ENCODE results near the gene ANKRD65.
"Not testable (repeated sequence)": the region's sequence is repeated elsewhere in the genome, so short reads cannot be mapped to it uniquely, and the experiment has no call there.

The ANKRD65 gene

DNA sequence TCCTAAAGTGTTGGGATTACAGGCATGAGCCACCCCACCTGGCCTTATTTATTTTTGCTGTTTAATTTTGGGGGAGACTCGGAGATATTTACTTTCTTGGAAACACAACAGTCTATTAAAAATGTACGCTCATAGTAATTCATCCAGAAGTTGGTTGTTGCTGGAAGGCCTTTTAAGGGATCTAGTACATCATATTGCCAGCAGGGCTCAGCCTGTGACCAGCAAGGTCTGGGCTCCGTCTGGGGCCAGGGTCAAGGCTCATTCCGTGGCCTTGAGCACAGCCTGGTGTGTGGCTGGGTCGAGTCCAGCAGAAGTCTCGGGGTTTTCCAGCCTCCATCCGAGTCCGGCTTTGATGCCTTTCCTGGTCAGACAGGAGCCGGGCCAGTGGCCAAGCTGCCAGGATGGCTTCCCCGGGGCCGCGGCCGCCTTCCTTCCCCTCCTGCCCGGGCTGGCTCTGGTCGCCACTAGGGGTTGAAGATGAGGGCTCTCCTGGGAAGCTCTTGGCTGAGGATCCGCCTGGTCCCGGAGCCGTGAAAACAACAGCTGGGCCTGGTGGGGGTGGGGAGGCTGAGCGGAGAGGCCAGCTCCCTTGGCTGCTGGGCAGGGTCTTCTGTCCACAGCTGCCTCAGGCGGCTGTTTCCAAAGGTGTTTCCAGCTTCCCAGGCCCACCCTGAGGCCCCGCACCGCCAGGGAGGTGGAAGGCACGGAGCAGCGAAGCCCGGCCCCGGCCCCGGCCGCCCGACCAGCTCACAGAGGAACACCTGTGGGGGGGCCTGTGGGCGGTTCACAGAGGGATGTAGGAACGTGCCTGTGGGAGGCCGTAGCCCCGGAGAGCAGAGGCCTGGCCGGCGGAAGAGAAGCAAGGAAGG lies 9.3 kb upstream of the ANKRD65 start:
- no peak for DNase-seq

GRCh38 chr1:1429671-1430073 lies 8.6 kb upstream of the ANKRD65 start:
- no peak for DNase-seq

DNA sequence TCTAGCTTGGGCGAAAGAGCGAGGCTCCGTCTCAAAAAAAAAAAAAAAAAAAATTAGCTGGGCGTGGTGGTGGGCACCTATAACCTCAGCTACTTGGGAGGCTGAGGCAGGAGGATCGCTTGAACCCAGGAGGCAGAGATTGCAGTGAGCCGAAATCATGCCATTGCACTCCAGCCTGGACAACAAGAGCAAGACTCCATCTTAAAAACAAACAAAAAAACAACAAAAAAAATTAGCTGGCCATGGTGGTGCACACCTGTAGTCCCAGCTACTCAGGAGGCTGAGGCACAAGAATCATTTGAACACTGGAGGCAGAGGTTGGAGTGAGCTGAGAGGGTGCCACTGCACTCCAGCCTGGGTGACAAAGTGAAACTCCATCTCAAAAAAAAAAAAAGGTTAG lies 7.9 kb upstream of the ANKRD65 start:
- DNase-seq, result not testable (repeated sequence)

DNA sequence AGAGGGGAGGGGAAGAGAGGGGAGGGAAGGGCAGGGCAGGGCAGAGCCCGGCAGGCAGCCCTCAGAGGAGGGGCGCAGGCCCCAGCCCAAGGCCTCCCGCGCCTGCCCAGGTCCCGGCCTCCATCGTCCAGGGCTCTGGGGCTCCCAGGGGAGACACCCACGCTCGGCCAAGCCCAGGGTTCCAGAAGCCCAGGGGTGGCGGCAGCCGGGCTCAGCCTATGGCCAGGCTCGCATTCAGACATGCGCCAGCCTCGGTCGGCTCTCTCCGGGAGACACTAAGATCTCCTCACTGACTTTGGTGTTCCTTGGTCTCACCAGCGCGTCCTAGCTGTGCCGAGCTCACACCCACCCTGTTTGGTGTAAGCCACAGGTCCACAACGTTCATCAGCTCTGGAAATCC lies 7.1 kb upstream of the ANKRD65 start:
- DNase-seq, result no peak

DNA sequence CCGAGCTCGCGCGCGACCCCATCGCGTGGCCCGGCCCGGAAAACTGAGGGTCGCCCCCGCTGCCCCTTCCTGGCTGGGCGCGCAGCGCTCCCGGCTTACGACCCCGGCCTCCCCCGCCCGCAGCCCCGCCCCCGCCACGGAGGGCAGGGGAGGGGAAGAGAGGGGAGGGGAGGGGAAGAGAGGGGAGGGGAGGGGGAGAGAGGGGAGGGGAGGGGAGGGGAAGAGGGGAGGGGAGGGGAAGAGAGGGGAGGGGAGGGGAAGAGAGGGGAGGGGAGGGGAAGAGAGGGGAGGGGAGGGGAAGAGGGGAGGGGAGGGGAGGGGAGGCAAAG lies 6.7 kb upstream of the ANKRD65 start:
- no peak for DNase-seq

DNA sequence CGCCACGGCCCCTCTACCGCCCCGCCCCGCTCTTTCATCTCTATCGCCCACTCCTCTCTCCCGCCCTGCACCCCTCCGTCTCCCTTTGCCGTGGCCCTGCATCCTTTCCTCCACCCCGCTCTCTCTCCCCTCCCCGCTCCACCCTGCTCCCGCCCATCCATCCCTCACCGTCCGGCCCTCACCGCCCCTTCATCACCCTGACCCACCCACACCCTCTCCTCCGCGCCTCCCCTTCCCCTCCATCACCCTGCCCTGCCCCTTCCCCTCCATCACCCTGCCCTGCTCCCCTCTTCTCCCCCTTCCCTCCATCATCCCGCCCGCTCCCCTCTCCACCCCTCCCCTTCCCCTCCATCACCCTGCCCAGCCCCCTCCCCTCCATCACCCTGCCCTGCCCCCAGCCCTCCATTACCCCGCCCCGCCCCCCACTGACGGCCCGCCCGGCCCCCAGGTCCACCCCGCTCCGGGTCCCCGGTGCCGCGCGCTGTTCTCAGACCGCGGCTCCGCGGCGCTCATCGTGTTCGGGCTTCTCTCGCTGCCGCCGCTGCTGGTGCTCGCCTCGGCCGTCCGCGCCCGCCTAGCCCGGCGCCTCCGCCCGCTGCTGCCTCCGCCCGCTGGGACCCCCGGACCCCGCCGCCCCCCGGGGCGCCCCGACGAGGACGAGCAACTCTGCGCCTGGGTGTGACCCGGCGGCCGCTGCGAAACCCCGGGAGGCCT lies 6.2 kb upstream of the ANKRD65 start:
- no peak for DNase-seq

DNA sequence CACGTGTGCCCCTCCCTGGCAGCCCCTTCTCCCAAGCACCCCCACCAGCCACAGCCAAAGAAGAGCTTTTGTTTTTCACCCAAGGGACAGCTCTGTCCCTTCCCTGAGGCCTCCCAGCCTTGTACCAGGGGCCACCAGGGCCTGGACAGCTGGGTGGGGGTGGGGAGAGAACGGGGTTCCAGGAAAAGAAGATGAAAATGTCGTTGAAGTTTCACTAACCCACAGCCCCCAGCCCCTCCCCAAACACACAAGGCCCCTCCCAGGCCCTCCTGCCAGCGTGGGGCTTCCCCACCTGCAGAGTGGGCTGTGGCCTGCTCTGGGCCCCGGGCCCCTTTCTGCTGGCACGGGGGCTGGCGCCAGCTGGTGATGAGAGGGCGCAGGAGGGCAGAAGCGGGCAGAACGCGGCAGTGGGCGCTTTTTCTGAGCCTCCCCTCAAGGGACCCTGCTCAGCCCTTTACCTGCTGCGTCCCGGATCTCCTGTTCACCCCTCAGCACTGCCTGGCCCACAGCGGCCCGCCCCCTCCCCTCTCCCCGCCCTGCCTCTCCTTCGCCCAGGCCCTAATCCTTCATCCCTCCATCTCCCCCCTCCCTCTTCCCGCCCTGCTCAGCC lies 5.5 kb upstream of the ANKRD65 start:
- DNase-seq, result no peak

GRCh38 chr1:1425753-1426495 lies 4.8 kb upstream of the ANKRD65 start:
- DNase-seq, result no peak

GRCh38 chr1:1425426-1425752 lies 4.3 kb upstream of the ANKRD65 start:
- no peak for DNase-seq

GRCh38 chr1:1424707-1425106 lies 3.6 kb upstream of the ANKRD65 start:
- no peak for DNase-seq

DNA sequence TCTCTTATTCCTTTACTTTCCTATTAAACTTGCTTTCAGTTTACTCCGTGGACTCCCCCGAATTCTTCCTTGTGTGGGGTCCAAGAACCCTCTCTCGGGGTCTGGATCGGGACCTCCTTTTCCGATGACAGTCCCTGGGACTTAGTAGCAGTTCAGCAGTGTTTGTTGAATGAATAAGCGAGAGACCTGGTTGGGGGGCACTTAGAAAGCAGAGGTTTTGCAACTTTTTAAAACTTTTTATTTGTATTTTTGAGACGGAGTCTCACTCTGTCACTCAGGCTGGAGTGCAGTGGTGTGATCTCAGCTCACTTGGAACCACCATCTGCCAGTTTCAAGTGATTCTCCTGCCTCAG lies 2.1 kb upstream of the ANKRD65 start:
- no peak for DNase-seq

DNA sequence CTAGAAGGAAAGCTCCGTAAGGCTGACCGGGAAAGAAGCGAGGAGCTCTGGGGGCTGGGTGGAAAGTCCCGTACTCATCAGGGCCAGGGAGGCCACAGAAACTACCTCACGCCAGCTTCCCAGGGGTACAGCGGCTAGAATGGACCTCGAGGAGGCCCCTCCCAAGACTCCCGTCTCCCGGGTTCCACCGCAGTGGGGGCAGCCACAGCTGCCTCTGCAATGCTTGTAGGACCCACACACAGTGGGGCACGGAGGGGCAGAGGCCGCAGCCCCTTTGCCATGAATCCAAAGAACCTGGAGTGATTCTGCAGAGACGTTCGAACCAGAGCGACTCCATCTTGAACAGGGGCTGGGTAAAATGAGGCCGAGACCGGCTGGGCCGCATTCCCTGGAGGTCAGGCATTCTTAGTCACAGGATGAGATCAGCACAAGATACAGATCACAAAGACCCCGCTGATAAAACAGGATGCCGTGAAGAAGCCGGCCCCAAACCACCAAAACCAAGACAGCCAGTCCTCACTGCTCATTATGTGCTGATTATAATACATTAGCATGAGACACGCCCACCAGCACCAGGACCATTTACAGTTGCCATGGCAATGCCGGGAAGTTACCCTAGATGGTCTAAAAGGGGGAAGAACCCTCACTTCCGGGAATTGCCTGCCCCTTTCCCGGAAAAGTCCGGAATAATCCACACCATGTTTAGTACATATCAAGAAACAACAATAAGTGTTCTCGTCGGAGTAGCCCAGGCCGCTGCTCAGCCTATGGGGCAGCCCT lies 1.6 kb upstream of the ANKRD65 start:
- no peak for DNase-seq

DNA sequence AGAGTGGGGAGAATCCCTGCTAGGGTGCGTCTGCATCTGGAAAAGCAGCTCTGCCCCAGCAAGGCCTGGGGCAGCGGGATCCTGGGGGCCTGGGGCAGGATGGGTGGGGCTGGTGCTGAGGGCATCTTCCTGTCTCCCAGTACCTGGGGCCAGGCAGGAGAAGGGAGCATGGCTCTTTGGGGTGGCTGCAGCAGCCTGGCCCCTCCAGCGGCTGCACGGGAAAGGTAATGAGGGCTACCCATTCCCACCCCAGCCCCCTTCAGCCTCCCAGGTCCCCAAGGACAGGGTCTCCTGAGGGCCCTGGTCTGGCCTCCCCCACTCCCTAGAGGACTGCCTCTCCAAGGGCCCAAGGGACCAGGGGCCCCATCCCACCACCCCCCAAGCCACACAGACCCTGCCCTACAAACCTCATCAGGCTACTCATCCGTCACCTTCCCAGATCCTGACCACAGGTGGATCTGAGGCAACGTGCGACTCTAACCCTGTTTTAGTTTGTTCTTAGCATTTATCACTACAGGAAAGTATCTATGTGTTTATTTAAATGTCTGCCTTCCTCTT lies 910 bp upstream of the ANKRD65 start:
- no peak for DNase-seq

DNA sequence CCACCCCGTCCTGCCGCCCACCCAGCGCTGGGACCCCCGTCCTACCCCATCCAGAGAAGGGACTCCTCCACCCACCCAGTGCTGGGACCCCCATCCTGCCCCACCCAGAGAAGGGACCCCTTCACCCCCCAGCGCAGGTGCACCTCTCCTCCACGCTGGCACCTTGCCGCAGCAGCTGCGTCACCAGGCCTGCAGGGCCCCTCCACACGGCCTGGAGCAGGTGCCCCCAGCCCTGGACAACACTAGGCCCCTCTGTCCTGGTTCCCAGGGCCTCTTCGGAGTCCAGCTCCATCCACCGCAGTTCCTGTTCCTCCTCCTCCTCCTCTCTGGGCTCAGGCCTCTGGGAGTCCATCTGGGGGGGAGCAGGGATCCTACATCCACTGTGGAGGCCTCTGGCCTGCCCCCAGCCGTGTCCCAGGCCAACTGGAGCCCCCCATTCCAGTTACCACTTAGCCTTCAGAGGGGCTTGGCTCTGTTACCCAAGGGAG lies 378 bp downstream of the ANKRD65 start:
- no peak for DNase-seq

DNA sequence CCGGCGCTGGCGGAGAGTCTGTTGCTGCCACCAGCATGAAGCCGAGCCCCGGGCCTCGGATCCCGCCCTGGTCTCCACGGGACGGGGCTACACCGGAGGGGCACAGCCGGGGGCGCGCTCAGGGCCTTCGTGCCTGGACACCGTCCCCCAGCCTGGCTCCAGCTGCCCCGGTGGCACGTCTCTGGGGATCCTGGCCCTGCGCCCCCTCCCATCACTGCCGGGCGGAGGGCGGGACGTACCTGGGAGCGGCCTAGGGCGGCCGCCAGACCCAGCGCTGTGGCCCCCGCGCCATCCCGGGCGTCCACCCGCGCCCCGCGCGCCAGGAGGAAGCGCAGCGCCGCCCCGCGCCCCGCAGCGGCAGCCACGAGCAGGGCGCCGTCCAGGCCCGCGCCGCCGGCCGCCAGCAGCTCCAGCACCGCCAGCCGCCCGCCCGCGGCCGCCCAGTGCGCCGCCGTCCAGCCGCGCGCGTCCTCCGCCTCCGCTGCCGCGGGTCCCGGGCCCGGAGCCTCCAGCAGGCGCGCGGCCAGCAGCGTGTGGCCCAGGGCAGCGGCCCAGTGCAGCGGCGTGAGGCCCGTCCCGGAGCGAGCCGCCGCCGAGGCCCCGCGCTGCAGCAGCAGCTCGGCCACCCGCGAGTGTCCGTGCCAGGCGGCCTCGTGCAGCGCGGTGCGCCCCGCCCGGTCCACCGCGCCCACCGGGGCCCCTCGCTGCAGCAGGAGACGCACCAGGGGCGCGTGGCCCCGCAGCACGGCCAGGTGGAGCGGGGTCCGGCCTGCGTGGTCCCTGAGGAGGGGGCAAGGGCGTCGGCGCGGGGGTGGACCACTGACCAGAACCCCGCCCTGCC lies 1.0 kb downstream of the ANKRD65 start:
- DNase-seq, result no peak

GRCh38 chr1:1419363-1419812 lies 1.7 kb downstream of the ANKRD65 start:
- no peak for DNase-seq

DNA sequence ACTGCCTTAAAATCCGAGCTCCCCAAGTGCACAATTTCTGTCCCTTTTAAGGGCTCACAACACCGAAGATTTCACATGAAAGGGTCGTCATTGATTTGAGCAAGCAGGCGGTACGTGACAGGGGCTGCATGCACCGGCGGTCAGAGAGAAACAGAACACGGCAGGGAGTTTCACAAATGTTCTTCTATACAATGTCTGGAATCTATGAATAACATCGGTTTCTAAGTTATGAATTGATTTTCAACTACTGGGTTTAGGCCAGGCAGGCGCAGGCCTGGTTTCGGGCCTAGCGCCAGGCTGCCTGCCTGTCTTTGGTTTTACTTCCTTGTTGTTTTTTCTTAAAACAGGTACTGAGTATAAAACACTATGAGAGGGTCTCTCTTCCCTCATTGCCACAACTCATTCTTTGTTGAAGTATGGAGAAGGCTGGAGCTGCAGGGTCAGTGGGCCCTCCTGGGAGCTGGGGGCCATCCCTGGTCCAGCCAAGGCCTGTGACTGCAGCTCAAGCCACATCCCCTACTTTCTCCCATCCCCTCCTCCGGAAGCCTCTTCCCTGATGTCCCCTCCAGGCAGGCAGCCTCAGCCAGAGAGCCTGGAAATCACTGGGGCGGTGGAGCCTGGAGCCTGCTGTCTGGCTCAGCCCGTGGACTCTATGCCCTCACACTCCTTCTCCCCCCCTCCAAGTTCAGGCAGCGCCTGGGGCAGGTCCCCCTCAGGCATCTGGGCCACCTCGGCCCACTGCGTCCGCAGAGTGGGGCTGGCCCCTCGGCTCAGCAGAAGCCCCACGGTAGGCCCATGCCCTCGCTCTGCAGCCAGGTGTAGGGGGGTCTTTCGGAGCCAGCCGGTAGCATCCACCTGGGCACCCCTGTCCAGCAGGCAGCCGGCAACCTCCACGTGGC lies 2.4 kb downstream of the ANKRD65 start:
- DNase-seq, result no peak

GRCh38 chr1:1417825-1418463 lies 3.1 kb downstream of the ANKRD65 start:
- DNase-seq, result not testable (repeated sequence)

GRCh38 chr1:1417396-1417795 lies 3.7 kb downstream of the ANKRD65 start:
- not testable (repeated sequence) for DNase-seq

- no peak for DNase-seq
These were observed 5.3 kb downstream of the ANKRD65 start for GRCh38 chr1:1415751-1416150.

All from NCI-H1930 (cell line).